Brain microvascular endothelial cell (primary cell): ENCODE measurements around the gene UNC119.

ENCODE experiments used
- DNase-seq: peaks from one replicate; pipeline ENCODE4 v3.0.0-alpha.2; 2020
- H3K27ac ChIP-seq: fragments of 250-450 bp; sonication (Bioruptor Pico); 2 replicates; pipeline ENCODE4 v1.5.1; 2020; ENCODE audit warnings: mild to moderate bottlenecking, moderate library complexity
- H3K27me3 ChIP-seq: fragments of 250-450 bp; sonication (Bioruptor Pico); replicated peaks from 2 replicates; pipeline ENCODE4 v1.5.1; 2020; ENCODE audit warnings: mild to moderate bottlenecking
- H3K36me3 ChIP-seq: fragments of 250-450 bp; sonication (Bioruptor Pico); replicated peaks from 2 replicates; pipeline ENCODE4 v1.5.1; 2020; ENCODE audit warnings: mild to moderate bottlenecking
- H3K4me3 ChIP-seq: 2 replicates; pipeline ENCODE4 v1.5.1; 2011; ENCODE audit warnings: low read depth, mild to moderate bottlenecking, control low read depth, low read length, moderate library complexity
- in situ Hi-C: cut with HindIII; loops from 2 replicates; pipeline ENCODE4 v1.10.0; 2017; ENCODE audit warnings: low sequenced_read_pairs, low pct_ligation_motif_present
- TF ChIP-seq, protein P1 (sequence below): IDR thresholded peaks from 2 replicates; pipeline ENCODE4 v1.5.1; 2011; ENCODE audit warnings: low read depth, mild to moderate bottlenecking, moderate library complexity, low read length, control low read depth, inconsistent platforms; ENCODE audit errors: missing control alignments

The UNC119 gene

GRCh38 chr17:28545141-28545503 is 7.3 kb downstream of the UNC119 start:
- in situ Hi-C loops: no loop called here
- Histone ChIP-seq H3K27ac (no peak overlapping the region), H3K36me3 (no peaks in the 10 kb centered on the region), H3K4me3 (no peak overlapping the region), H3K27me3 (no peaks in the 10 kb centered on the region)
- DNase-seq: no peak
- TF ChIP-seq, protein P1, sequence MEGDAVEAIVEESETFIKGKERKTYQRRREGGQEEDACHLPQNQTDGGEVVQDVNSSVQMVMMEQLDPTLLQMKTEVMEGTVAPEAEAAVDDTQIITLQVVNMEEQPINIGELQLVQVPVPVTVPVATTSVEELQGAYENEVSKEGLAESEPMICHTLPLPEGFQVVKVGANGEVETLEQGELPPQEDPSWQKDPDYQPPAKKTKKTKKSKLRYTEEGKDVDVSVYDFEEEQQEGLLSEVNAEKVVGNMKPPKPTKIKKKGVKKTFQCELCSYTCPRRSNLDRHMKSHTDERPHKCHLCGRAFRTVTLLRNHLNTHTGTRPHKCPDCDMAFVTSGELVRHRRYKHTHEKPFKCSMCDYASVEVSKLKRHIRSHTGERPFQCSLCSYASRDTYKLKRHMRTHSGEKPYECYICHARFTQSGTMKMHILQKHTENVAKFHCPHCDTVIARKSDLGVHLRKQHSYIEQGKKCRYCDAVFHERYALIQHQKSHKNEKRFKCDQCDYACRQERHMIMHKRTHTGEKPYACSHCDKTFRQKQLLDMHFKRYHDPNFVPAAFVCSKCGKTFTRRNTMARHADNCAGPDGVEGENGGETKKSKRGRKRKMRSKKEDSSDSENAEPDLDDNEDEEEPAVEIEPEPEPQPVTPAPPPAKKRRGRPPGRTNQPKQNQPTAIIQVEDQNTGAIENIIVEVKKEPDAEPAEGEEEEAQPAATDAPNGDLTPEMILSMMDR: no peak

GRCh38 chr17:28544402-28545140 is 7.9 kb downstream of the UNC119 start:
- in situ Hi-C loops: no loop called here
- no peak overlapping the region for H3K4me3 ChIP-seq
- TF ChIP-seq, protein P1: no peak
- no peak for DNase-seq
- no peaks in the 10 kb centered on the region for H3K27me3 ChIP-seq
- H3K36me3 ChIP-seq: no peaks in the 10 kb centered on the region
- no peak overlapping the region for H3K27ac ChIP-seq

DNA sequence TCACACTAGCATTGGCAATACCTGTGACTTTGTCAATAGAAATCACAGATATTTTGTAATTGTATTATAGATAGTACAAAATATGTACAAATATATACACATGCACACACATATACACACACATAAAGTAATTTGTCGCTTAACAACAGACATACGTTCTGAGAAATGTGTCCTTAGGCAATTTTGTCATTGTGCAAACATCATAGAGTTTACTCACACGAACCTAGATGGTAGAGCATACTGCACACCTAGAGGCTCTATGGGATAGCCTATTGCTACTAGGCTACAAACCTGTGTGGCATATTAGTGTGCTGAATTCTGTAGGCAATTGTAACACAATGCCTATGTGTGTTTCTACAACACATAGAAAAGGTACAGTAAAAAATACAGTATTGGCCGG is 11.0 kb downstream of the UNC119 start:
- no peak for DNase-seq
- Histone ChIP-seq H3K4me3 (no peak overlapping the region), H3K27me3 (no peaks in the 10 kb centered on the region), H3K36me3 (no peaks in the 10 kb centered on the region), H3K27ac (no peak overlapping the region)
- TF ChIP-seq, protein P1: no peak
- in situ Hi-C loops: no loop called here

GRCh38 chr17:28540231-28540630 is 12.2 kb downstream of the UNC119 start:
- Histone ChIP-seq H3K27me3 (no peaks in the 10 kb centered on the region), H3K4me3 (no peak overlapping the region), H3K36me3 (no peaks in the 10 kb centered on the region), H3K27ac (no peak overlapping the region)
- DNase-seq: no peak
- in situ Hi-C loops: no loop called here
- TF ChIP-seq, protein P1: no peak

DNA sequence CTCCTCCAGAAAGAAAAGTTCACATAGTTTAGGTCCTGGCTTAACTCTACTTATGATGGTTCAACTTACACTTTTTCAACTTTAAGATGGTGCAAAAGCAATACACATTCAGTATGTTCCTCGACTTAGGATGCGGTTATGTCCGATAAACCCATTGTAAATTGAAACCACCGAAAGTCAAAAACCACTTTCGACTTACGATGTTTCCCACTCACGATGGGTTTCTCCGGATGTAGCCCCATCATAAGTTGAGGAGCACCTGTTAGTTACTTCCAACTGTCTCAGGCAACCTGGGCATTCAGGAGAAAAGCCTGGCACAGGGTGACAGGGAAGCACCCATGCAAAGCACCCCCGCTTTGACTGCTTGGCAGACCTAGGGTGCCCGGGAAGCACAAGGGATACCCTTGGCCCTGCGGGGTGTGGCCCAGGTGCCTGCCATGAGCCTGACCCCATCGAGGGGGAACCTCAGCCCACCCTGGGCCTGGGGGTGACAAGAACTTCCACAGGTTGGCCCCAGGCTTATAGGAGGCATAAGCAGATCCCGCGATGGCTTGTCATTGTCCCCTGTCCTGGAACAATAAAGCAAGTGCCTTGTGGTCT is 14.0 kb downstream of the UNC119 start:
- TF ChIP-seq, protein P1: no peak
- in situ Hi-C loops: no loop called here

DNA sequence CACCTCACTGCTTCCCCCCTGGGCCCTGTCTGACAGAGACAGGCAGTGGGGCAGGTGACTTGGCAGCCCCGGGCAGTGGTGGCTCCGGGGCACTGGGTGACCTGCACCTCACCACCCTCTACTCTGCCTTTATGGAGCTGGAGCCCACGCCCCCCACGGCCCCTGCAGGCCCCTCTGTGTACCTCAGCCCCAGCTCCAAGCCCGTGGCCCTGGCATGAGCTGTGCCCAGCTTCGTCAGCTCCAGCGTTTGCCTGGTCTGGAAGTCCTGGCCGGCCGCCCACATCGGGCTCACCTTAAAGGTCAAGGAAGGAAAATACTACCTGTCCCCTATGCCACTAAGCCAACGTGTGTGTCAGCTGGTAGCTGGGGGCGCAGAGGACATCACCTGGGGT is 15.2 kb downstream of the UNC119 start:
- TF ChIP-seq, protein P1: no peak
- no peaks in the 10 kb centered on the region for H3K27me3 ChIP-seq
- H3K36me3 ChIP-seq: no peaks in the 10 kb centered on the region
- H3K27ac ChIP-seq: no peak overlapping the region
- no peak for DNase-seq
- in situ Hi-C loops: no loop called here
- H3K4me3 ChIP-seq: no peak overlapping the region

More for the DNA sequence above, 14.0 kb downstream of the UNC119 start:
- DNase-seq: no peak
- Histone ChIP-seq H3K27me3 (no peaks in the 10 kb centered on the region), H3K36me3 (no peaks in the 10 kb centered on the region), H3K27ac (no peak overlapping the region), H3K4me3 (no peak overlapping the region)
